HepG2 (cell line): ENCODE data around the gene TMEM253. TPM values are rescaled to one million over a fixed set of nuclear protein-coding genes. Genes with fewer than 3 reads are reported as not detected.
A peak's percentile ranks its signal among the peaks of the same experiment; 100 is the strongest.

Experiments
- CEBPG ChIP-seq: IDR thresholded peaks from 2 replicates; pipeline ENCODE4 v1.6.1; 2016
- FOXP1 ChIP-seq, 2 experiments: fragments of 450-650 bp in 1 of 2; IDR thresholded peaks; 2 replicates each; pipeline ENCODE4 v1.6.1; 2017 to 2018; ENCODE audit warnings: antibody characterized with exemption in 1 of 2
- GLMP ChIP-seq: sonication (generic); formaldehyde crosslinking; IDR thresholded peaks from 2 replicates; pipeline ENCODE4 v1.9.0; 2021; ENCODE audit warnings: missing genetic modification reagents, mild to moderate bottlenecking, borderline replicate concordance
- HNRNPH1 ChIP-seq: fragments of 200-400 bp; formaldehyde crosslinking; optimal IDR thresholded peaks from 2 replicates; pipeline ENCODE3; 2017; ENCODE audit warnings: mild to moderate bottlenecking, low read depth, low read length
- HOXA3 ChIP-seq: sonication (generic); formaldehyde crosslinking; IDR thresholded peaks from 2 replicates; pipeline ENCODE4 v1.5.0; 2020; ENCODE audit warnings: missing genetic modification reagents
- MEIS1 ChIP-seq: sonication (generic); formaldehyde crosslinking; IDR thresholded peaks from 2 replicates; pipeline ENCODE4 v1.9.0; 2021; ENCODE audit warnings: mild to moderate bottlenecking, missing genetic modification reagents, moderate library complexity, borderline replicate concordance
- MLXIP ChIP-seq: sonication (generic); formaldehyde crosslinking; IDR thresholded peaks from 2 replicates; pipeline ENCODE4 v1.9.0; 2021; ENCODE audit warnings: missing genetic modification reagents, borderline replicate concordance
- MTA1 ChIP-seq: sonication (generic); formaldehyde crosslinking; IDR thresholded peaks from 2 replicates; pipeline ENCODE4 v1.4.0; 2020; ENCODE audit warnings: missing genetic modification reagents, mild to moderate bottlenecking, borderline replicate concordance
- RBAK ChIP-seq: sonication (generic); formaldehyde crosslinking; IDR thresholded peaks from 2 replicates; pipeline ENCODE4 v1.5.1; 2020; ENCODE audit warnings: mild to moderate bottlenecking, missing genetic modification reagents
- STAG1 ChIP-seq: sonication (generic); formaldehyde crosslinking; IDR thresholded peaks from 2 replicates; pipeline ENCODE4 v1.4.0; 2020; ENCODE audit warnings: missing genetic modification reagents
- ZBTB10 ChIP-seq: sonication (generic); formaldehyde crosslinking; IDR thresholded peaks from 2 replicates; pipeline ENCODE4 v1.4.0; 2020; ENCODE audit warnings: missing genetic modification reagents, borderline replicate concordance
- ZKSCAN1 ChIP-seq: fragments of 150-350 bp; IDR thresholded peaks from 2 replicates; pipeline ENCODE4 v1.6.1; 2014; ENCODE audit warnings: low read length
- ZNF556 ChIP-seq: sonication (generic); formaldehyde crosslinking; IDR thresholded peaks from 2 replicates; pipeline ENCODE4 v1.4.0; 2020; ENCODE audit warnings: mild to moderate bottlenecking, missing genetic modification reagents, borderline replicate concordance
- ZNF768 ChIP-seq: sonication (generic); formaldehyde crosslinking; IDR thresholded peaks from 2 replicates; pipeline ENCODE4 v1.4.0; 2020; ENCODE audit warnings: missing genetic modification reagents
- polyA plus RNA-seq, 8 experiments: library from polyadenylated mRNA; depleted of rRNA in 3 of 8; stranded (reverse) in 7 of 8; unstranded in 1 of 8; fragments of >200 nt; fragmentation: Illumina TruSeq in 4 of 8; extraction: Trizol in 4 of 8; gene quantifications; 2 replicates each; pipeline versions ENCODE4 v1.2.1 to v1.2.3, GENCODE V29; 2011 to 2016; ENCODE audit warnings: low read depth in 4 of 8, missing spikeins in 1 of 8, mixed read lengths in 1 of 8; ENCODE audit not compliant: insufficient read depth in 1 of 8
- total RNA-seq, 5 experiments: library from RNA; depleted of rRNA; stranded (reverse); fragments of >200 nt; fragmentation: Illumina TruSeq; extraction: Trizol; gene quantifications; 2 replicates each; pipeline ENCODE4 v1.2.3, GENCODE V29; 2016; ENCODE audit warnings: low read depth in 1 of 5
- TF ChIP-seq, protein P1 (sequence below): sonication (generic); formaldehyde crosslinking; IDR thresholded peaks from 2 replicates; pipeline ENCODE4 v1.4.0; 2020; ENCODE audit warnings: missing genetic modification reagents, mild to moderate bottlenecking, borderline replicate concordance

The TMEM253 gene
- total and polyA plus RNA-seq, 2 of the 13 experiments (the other 11 are each of a cell fraction or from before 2014, with no cell fraction given), result 0.29 to 0.45 TPM

DNA sequence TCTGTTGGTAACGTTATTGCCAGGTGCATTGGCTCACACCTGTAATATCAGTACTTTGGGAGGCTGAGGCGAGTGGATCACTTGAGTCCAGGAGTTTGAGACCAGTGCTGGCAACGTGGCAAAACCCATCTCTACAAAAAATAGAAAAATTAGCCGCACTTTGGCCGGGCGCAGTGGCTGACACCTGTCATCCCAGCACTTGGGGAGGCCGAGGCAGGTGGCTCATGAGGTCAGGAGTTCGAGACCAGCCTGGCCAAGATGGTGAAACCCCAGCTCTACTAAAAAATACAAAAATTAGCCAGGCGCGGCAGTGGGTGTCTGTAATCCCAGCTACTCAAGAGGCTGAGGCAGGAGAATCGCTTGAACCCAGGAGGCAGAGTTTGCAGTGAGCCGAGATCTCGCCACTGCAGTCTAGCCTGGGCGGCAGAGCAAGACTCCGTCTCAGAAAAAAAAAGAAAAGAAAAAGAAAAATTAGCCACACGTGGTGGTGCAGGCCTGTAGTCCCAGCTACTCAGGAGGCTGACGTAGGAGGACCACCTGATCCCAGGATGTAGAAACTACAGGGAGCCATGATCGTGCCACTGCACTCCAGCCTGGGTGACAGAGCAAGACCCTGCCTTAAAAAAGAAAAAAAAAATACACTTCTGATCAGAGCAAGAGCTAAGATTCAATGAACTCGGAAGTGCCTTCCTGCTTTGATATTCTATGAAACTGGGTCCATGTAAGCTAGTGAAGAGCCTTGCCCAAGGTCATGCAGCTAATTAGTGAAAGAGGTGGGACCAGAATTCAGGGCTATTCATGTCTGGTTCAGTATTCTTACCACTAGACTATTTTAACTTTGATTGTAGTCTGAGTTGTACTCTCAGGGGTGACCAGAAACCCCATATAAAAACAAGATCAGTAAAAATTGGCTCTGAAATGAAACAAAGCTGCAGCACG is 47.4 kb upstream of the TMEM253 start (continued):
- TF ChIP-seq HOXA3 (CRISPR knock-in tag), result peak; percentile 11; the same call in 1 of the 2 replicates
- TF ChIP-seq MEIS1, result no peak
- TF ChIP-seq MLXIP (CRISPR knock-in tag), result no peak
- TF ChIP-seq CEBPG, result no peak
- no peak for TF ChIP-seq ZNF768 (CRISPR knock-in tag)
- no peak for TF ChIP-seq GLMP
- TF ChIP-seq MTA1 (CRISPR knock-in tag), result no peak
- 0 out of 2 replicates have a peak, but pooled peaks have one; percentile 32 for TF ChIP-seq RBAK (CRISPR knock-in tag)
- no peak for TF ChIP-seq ZBTB10 (CRISPR knock-in tag)
- TF ChIP-seq ZNF556 (CRISPR knock-in tag), result no peak
- TF ChIP-seq HNRNPH1, result no peak
- TF ChIP-seq, protein P1, sequence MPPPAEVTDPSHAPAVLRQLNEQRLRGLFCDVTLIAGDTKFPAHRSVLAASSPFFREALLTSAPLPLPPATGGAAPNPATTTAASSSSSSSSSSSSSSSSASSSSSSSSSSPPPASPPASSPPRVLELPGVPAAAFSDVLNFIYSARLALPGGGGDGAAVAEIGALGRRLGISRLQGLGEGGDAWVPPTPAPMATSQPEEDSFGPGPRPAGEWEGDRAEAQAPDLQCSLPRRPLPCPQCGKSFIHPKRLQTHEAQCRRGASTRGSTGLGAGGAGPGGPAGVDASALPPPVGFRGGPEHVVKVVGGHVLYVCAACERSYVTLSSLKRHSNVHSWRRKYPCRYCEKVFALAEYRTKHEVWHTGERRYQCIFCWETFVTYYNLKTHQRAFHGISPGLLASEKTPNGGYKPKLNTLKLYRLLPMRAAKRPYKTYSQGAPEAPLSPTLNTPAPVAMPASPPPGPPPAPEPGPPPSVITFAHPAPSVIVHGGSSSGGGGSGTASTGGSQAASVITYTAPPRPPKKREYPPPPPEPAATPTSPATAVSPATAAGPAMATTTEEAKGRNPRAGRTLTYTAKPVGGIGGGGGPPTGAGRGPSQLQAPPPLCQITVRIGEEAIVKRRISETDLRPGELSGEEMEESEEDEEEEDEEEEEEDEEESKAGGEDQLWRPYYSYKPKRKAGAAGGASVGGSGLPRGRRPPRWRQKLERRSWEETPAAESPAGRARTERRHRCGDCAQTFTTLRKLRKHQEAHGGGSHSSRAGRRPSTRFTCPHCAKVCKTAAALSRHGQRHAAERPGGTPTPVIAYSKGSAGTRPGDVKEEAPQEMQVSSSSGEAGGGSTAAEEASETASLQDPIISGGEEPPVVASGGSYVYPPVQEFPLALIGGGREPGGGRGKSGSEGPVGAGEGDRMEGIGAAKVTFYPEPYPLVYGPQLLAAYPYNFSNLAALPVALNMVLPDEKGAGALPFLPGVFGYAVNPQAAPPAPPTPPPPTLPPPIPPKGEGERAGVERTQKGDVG, result 0 out of 2 replicates have a peak, but pooled peaks have one; percentile 37
- no peak for TF ChIP-seq FOXP1 (IDR thresholded peaks at IDR 0.05)
- TF ChIP-seq FOXP1 (CRISPR knock-in tag; IDR thresholded peaks at IDR 0.05), result no peak
- no peak; the same call in 1 of the 2 replicates for TF ChIP-seq ZKSCAN1
- no peak for TF ChIP-seq STAG1
